Cerebellar cortex (tissue), 1 donor: ENCODE results near the gene JAG1.

ENCODE experiments used
- DNase-seq: peaks from one replicate; pipeline ENCODE4 v3.0.0-alpha.2; 2015; ENCODE audit warnings: low spot score

Gene JAG1

DNA sequence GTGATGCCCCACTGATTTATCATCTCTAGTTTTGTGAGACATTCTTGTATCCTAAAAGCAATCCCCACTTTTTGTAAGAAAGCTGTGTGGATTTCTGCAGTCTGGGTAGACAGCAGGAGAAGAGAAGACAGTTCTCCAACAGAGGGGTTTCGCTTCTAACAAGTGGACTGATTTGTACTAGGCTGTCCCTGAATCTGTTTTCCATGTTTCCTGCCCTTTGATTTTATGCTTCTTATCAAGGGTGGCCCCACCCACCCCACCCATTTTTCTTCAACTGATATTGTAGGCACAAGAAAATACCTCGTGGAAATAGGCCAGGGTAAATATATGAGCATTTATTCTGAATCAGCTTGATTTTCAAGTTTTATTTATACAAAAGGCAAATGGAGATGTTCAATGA is 25.7 kb upstream of the JAG1 start:
- DNase-seq, result no peak

- DNase-seq, result no peak
These were observed 22.9 kb upstream of the JAG1 start for GRCh38 chr20:10696650-10697049.

DNA sequence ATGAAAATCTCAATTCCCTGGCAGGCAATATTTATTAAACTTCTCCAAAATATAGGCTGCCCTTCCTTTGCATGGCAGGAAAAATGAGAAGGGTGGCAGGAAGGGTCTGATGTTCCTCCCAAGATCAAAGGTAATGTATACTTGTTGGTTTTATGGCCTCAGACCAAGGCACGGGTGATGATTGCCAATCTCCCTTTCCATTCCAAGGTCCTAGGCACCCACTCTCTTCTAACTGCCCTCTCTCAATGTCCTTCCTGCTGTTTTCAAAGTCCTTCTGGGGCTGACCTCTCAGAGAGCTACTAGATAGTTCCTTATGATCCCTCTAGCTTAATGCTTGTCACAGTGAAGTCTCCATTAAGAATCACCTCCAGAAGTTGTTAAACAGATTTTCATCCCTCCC is 15.6 kb upstream of the JAG1 start:
- DNase-seq, result no peak

- no peak for DNase-seq
These were observed 14.1 kb upstream of the JAG1 start for GRCh38 chr20:10687895-10688294.

- DNase-seq, result no peak
These were observed 12.7 kb upstream of the JAG1 start for GRCh38 chr20:10686356-10687133.

- DNase-seq, result no peak
These were observed 9.7 kb upstream of the JAG1 start for GRCh38 chr20:10683537-10683936.

DNA sequence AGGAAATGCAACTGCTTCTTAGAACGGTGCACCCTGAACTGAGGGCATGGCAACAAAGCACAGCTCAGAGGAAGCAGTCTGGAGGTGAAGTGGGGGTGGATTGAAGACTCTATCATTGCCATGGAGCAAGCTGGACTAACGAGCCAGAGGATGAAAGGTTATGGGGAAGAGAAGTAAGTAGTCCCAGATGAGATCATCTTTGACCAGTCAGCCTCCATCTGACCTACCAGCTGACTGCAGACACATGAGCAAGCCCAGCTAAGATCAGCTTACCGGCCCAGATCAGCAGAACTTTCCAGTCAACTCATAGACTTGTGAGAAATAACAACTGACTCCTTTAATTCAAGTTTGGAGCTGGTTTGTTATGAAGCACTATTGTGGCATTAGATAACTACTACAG is 9.1 kb upstream of the JAG1 start:
- no peak for DNase-seq

DNA sequence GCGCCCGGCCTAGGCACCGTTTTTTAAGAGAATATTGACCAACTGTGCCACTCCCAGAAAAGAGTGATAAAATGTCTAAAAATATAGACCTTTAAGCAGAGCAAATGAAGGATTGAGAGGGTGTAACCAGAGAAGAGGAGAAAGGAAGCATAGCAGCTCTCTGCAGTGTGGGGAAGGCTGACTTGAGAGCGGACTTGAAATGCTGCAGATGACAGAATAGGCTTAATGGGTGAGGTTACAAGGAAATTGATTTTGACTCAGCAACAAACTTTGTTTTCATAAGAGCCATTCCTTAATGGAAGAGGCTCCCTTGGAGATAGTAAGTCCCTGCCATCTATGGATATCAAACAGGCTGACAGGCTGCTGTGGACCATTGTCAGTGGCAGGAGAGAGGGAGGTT is 7.7 kb upstream of the JAG1 start:
- DNase-seq, result no peak

GRCh38 chr20:10680571-10680970 is 6.8 kb upstream of the JAG1 start:
- DNase-seq, result no peak

DNA sequence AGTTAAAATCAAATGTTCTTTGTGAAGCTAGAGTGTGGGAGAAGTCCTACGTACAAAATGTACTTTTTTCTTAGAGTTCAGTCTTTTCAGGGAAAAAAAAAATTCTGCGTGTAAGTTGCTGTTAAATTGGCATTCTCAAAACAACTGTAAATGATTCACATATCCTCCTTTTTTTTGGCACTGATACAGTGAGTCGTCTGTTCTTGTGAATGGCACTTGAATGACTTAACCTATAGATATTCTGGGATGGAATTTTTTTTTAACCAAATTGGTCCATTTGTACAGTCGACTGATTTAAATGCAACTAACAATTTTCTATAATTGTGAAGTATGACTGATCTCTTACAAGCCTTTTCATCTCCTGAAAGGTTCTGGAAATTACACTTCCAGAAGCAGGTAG is 5.5 kb upstream of the JAG1 start:
- DNase-seq, result no peak

DNA sequence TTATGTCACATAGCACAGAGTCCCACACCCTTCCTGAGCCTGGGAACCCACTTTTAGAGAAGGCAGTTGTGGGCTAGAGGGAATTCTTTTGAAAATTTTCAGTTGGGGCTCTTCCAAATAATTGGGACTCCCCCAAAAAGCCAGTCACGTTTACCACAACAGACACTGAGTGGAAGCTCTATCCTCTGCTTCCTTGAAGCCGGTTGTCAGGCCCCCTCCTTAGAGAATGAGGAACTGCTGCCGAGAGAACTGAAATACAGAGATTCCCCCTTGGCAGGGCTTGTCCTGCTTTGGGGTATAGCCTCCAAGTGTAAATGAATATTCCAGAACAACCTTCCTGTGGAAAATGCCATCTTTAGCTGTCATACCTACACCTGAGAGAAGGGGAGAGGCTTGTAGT is 2.7 kb upstream of the JAG1 start:
- DNase-seq, result no peak

DNA sequence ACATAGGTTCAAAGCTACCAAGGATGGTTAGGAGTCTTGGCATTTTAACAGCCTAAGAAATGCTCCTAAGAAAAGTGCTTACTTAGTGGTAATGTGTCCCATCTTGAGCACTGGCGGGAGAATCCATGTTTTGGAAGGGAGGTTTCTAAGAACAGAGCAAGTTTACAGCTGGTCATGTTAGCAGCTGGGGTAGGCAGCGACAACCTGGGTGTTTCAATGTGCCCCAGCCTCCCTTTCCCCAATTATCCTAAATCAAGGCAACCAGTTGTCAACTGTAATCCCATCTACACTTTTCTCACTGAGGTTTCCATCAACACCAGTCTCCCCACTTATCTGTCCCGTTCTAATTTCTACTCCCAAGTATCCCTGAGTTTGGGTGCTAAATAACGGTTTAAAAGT is 1.6 kb upstream of the JAG1 start:
- DNase-seq, result no peak

- DNase-seq, result no peak
These were observed 1.1 kb upstream of the JAG1 start for GRCh38 chr20:10674684-10675449.

DNA sequence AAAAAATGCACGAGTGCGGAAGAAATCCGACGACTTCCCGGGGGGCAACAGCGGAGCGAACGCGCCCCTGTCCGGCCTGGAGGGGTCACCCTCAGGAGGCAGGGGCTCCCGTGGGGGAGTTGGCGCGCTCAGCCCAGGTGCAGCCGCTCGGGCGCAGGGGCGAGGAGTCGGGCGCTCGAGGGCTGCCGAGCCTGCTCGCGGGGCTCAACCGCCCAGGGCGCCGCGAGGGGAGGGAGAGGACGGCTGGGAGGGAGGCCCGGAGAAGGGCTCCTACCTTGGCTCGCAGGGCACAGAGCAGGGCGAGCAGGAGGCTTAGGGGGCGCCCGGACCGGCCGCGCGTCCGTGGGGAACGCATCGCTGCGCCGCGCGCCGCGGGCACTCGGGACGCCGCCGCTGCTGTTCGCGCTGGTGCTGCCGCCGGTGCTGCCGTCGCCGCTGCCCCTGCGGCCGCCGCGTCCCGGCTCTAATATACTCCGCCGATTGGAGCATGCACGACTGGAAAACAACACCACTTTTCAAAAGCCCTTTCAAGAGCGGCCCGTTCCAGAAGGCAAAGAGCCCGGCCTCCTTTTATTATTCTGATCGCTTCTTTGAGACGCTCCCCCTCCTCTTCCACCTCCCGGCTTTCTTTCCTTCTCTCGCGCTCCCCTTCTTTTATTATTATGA is 490 bp downstream of the JAG1 start:
- DNase-seq, result no peak

- no peak for DNase-seq
These were observed 1.1 kb downstream of the JAG1 start for GRCh38 chr20:10672624-10673127.

- no peak for DNase-seq
These were observed 1.7 kb downstream of the JAG1 start for GRCh38 chr20:10671919-10672623.

DNA sequence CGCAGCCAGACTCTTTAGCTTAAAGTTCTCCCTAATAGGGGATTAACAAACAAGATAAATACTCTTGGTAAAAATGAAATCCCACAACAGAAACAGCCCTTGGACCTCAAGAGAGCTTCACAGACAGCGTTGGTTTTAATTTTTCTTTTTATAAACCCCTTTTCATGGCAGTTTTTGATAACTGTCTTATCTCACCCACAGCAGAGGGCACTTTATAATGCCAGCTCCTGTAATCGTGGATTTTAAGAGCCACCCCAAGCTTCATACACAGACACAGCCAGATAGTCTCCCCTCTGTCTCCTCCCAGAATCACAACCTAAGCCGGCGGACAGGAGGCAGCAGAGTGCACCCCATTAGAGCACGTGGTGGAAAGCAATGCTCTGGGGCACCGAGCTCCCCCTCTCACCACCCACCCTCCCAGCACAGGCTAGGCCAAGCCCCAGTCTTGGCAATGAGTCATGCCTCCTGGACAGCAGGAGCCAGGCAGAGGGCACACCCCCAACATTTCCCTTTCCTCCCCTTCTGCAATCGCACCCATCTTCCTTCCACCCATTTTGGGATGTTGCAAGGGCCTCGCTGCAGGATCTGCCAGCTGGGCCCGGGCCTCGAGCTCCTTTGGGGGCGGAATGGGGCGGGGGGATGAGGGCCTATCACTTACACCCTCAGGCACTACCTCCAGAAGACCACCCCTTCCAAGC is 2.4 kb downstream of the JAG1 start:
- no peak for DNase-seq

DNA sequence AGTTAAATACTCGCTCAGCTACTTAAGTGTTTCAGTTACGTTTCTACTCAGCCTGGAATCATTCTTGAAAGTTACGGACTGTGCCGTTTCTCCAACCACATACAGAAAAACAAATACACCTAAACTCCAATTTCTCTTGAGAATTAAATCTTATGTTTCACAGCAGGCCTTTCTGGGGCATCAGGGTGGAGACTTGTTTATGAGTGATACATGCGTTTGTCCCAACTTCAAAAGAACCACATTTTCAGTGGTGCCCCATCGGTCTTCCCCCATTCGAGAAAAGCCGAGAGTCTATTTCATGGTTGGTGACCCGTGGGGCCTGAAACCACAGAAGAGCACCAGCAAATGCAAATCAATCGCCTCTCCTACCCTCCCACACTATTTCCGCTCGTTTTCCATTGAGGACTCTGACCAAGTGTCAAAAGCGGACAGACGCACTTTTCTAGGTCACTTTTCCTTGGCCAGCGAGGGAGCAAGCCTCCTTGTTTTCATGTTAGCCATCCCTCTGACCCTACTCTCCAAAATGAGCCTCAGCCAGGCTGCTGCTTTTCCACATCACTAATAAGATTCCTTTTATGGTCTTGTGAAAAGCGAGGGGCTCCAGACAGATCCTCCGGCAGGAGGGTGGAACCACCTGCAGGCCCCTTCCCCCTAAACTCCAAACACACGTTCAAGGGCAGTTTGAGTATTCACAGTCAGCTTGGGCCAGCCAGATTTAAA is 3.1 kb downstream of the JAG1 start:
- no peak for DNase-seq

GRCh38 chr20:10669843-10670446 is 3.9 kb downstream of the JAG1 start:
- no peak for DNase-seq

GRCh38 chr20:10668677-10669368 is 5.0 kb downstream of the JAG1 start:
- DNase-seq, result no peak
